Heart right ventricle (tissue), 16 donors: ENCODE data around the gene E2F4. TPM values are rescaled to one million over a fixed set of nuclear protein-coding genes. Genes with fewer than 3 reads are reported as not detected.

ENCODE experiments used
- ATAC-seq, 8 donors: fragments of 200-7000 bp; cut with Tn5 transposase; one replicate each; pipeline ENCODE4 v1.9.1; 2020; ENCODE audit warnings: mild to moderate bottlenecking in 8 of 8, moderate library complexity in 8 of 8, moderate number of reproducible peaks in 1 of 8
- DNase-seq, 2 donors: peaks; one replicate each; pipeline ENCODE4 v3.0.0-alpha.2; 2020
- H3K27ac ChIP-seq, 10 donors: fragments of 200-600 bp; sonication (generic) in 2 of 10; one replicate each; pipeline versions ENCODE4 v1.5.0 to v1.8.0; 2020 to 2022; ENCODE audit warnings: mild to moderate bottlenecking in 3 of 10
- H3K27me3 ChIP-seq, 7 donors: fragments of 200-600 bp; one replicate each; pipeline ENCODE4 v1.8.0; 2021 to 2022; ENCODE audit warnings: mild to moderate bottlenecking in 2 of 7
- H3K36me3 ChIP-seq, 9 donors: fragments of 200-600 bp; sonication (generic) in 1 of 9; one replicate each; pipeline versions ENCODE4 v1.5.0 to v1.8.0; 2020 to 2022; ENCODE audit warnings: mild to moderate bottlenecking in 2 of 9
- H3K4me1 ChIP-seq, 9 donors: fragments of 200-600 bp; sonication (generic) in 1 of 9; one replicate each; pipeline versions ENCODE4 v1.5.0 to v1.8.0; 2020 to 2022; ENCODE audit warnings: mild to moderate bottlenecking in 4 of 9
- H3K4me3 ChIP-seq, 10 donors: fragments of 200-600 bp; sonication (generic) in 2 of 10; one replicate each; pipeline versions ENCODE4 v1.5.0 to v1.8.0; 2020 to 2022; ENCODE audit warnings: mild to moderate bottlenecking in 7 of 10, moderate library complexity in 2 of 10
- H3K9me3 ChIP-seq, 11 donors: fragments of 200-600 bp in 10 of 11; sonication (generic) in 2 of 11; one replicate each; pipeline versions ENCODE4 v1.5.0 to v1.8.0; 2013 to 2022; ENCODE audit warnings: mild to moderate bottlenecking in 2 of 11, control low read depth in 1 of 11, moderate library complexity in 1 of 11
- CTCF ChIP-seq, 9 donors: fragments of 200-600 bp; sonication (generic) in 2 of 9; IDR thresholded peaks; one replicate each; pipeline versions ENCODE4 v1.5.0 to v1.8.0; 2021 to 2022; ENCODE audit warnings: antibody characterized with exemption in 9 of 9, mild to moderate bottlenecking in 5 of 9, moderate library complexity in 1 of 9
- WGBS, 2 donors: extraction: QIAGEN DNeasy Blood & Tissue Kit; methylation state at CpG; one replicate each; pipeline ENCODE4 v1.1.7; 2013; ENCODE audit warnings: inconsistent platforms in 1 of 2; 5-methylcytosine and 5-hydroxymethylcytosine counted together
- intact Hi-C, 10 donors: fragments of 100-400 bp; cut with DNase I; formaldehyde crosslinking; loops; one replicate each; pipeline versions ENCODE4 v1.11.1 to v1.14.2; 2022
- microRNA-seq, 2 donors: library from miRNA; unstranded; fragments of <30 nt; microRNA quantifications; one replicate each; pipeline ENCODE4 v1.2.0, GENCODE V29; 2021
- polyA plus RNA-seq, 2 donors: library from polyadenylated mRNA; stranded (reverse); fragments of 200-250 nt; gene quantifications; one replicate each; pipeline ENCODE4 v1.2.3, GENCODE V29; 2013
- total RNA-seq, 10 donors: library from RNA; stranded (reverse); fragmentation: NEBNext Ultra II Directional in 3 of 10; extraction: Animal tissue kit (Norgen Biotek cat#: 25700) in 3 of 10; gene quantifications; one replicate each; pipeline versions ENCODE4 v1.2.1 to v1.2.4, GENCODE V29; 2021 to 2023
- donor health status: Arrhythmogenic right ventricular cardiomyopathy.
- donor health status: ischemic (EF 13 %, LVEDD 7.1; RV severe dilation, severe dysfunction).
- donor health status: healthy with polysubstance abuse.
- donor health status: DM: no; HTN: yes; CAD: no.
- donor health status: DM: no; HTN: no; CAD: no.
- donor health status: ischemic (EF 25% LVEDD 6.9; RV normal size, moderate dysfunction).
- donor health status: ischemic (EF 25% LVEDD 5.7; RV mildly dilated, moderate dysfunction).
- donor health status: healthy.
- donor health status: DM: yes; HTN: yes; CAD: no.
- donor health status: Ischemic cardiomyopathy.
- donor health status: ischemic (EF 35%, LVEDD 5.7; RV mildly dilated, moderate dysfunction).
- donor health status: nonischemic (EF 11% LVEDD 7.7; RV severe dilation, severe dysfunction).
- donor health status: DM: yes; HTN: yes; CAD: no.
- donor health status: PGD.
- donor health status: ischemic (EF 29% LVEDD 5.4; RV normal size, mild dysfunction).
- donor health status: nonischemic (EF 23%, LVEDD 6.1; RV moderate dilation, normal function).

Gene E2F4
- total and polyA plus RNA-seq, 12 donors: 21.9 to 45.6 (median 29.8) TPM

GRCh38 chr16:67247192-67248072 is 55.5 kb downstream of the E2F4 start, which contains the start of gene FHOD1:
FHOD1 (minus strand) TSS chr16:67247481; CDS start chr16:67247410, 71 bp downstream.
- H3K4me1 ChIP-seq: peaks cover 22 to 66% (median 55%) of the 10 kb centered on the region in 9 donors
- peak; percentile 77 to 89 (median 83) for ATAC-seq
- no peaks in the 10 kb centered on the region for H3K9me3 ChIP-seq
- peak within 1 kb of the TSS; percentile 69 to 97 (median 84) for H3K4me3 ChIP-seq
- TF ChIP-seq CTCF (IDR thresholded peaks at IDR 0.05): peak in 1 of 9 donors; percentile 3
- WGBS, 2 donors: 0% methylated on average over 60 of the region's 60 CpGs
- DNase-seq: peak; percentile 98 to 99
- no peaks in the 10 kb centered on the region for H3K36me3 ChIP-seq
- H3K27ac ChIP-seq: peak within 1 kb of the TSS; percentile 93 to 99 (median 96)
- peaks cover 0 to 34% (median 0%) of the 10 kb centered on the region in 7 donors for H3K27me3 ChIP-seq
- intact Hi-C loops: loop anchor here in 2 of 10 donors (2.0 to 5.0 kb wide), 3 partner anchors 21 to 65 kb away; partner anchors contain the start of genes E2F4 (in 1 of the 2), EXOC3L1 (in 1 of the 2), MATCAP1 (in 1 of the 2) and TMEM208 (in 1 of the 2)

- no peak for ATAC-seq
- H3K27ac ChIP-seq: peak overlapping the region in 4 of 10 donors; percentile 40 to 97 (median 80)
- intact Hi-C loops: loop anchor here in 2 of 10 donors (5.0 kb wide), 2 partner anchors 56 to 66 kb away; partner anchors contain the start of genes E2F4 (in 1 of the 2), EXOC3L1 (in 1 of the 2) and MATCAP1 (in 1 of the 2)
These were observed 56.1 kb downstream of the E2F4 start for GRCh38 chr16:67248073-67248400.

More at GRCh38 chr16:67248073-67248400, 56.1 kb downstream of the E2F4 start:
- peak overlapping the region; percentile 55 to 97 (median 84) for H3K4me3 ChIP-seq
- H3K9me3 ChIP-seq: no peaks in the 10 kb centered on the region
- 3 to 6% methylated on average over 7 of the region's 7 CpGs for WGBS, 2 donors
- peaks cover 19 to 60% (median 49%) of the 10 kb centered on the region in 9 donors for H3K4me1 ChIP-seq
- no peaks in the 10 kb centered on the region for H3K36me3 ChIP-seq
- H3K27me3 ChIP-seq: peaks cover 0 to 34% (median 0%) of the 10 kb centered on the region in 7 donors
- no peak for DNase-seq
- TF ChIP-seq CTCF (IDR thresholded peaks at IDR 0.05): no peak

Small RNAs within 50 kb of the gene (microRNA-seq; reads per million reads assigned to microRNA genes)
- gene MIR328: 122 to 149 reads per million in 2 donors

Other genes with a start within 250 kb of the E2F4 start
- 1 to 10 TPM in 6 of 10 donors, under 1 TPM in 4; 0.45 to 2.4 (median 1.1) TPM for gene CES3, start 230.9 kb upstream of the E2F4 start, total RNA-seq
- gene CES3, start 230.9 kb upstream of the E2F4 start, polyA plus RNA-seq: 1 to 10 TPM in 1 of 2 donors, under 1 TPM in 1; 0.07 to 2.8 TPM
- gene CES4A, start 203.6 kb upstream of the E2F4 start, total RNA-seq: 10 to 100 TPM in 1 of 10 donors, 1 to 10 TPM in 9; 3.8 to 10.4 (median 6.0) TPM
- 10 to 100 TPM; 12.3 to 20.6 TPM for gene CES4A, start 203.6 kb upstream of the E2F4 start, polyA plus RNA-seq
- 10 to 100 TPM; 22.2 to 36.4 (median 29.8) TPM for gene CBFB, start 163.0 kb upstream of the E2F4 start, total RNA-seq
- gene CBFB, start 163.0 kb upstream of the E2F4 start, polyA plus RNA-seq: 10 to 100 TPM; 17.6 to 22.9 TPM
- gene PHAF1, start 82.2 kb upstream of the E2F4 start, total RNA-seq: 10 to 100 TPM in 8 of 10 donors, 1 to 10 TPM in 2; 8.9 to 12.7 (median 11.7) TPM
- gene PHAF1, start 82.2 kb upstream of the E2F4 start, polyA plus RNA-seq: 1 to 10 TPM; 7.1 to 7.2 TPM
- 10 to 100 TPM in 4 of 10 donors, 1 to 10 TPM in 6; 7.4 to 17.6 (median 9.6) TPM for gene B3GNT9, start 41.2 kb upstream of the E2F4 start, total RNA-seq
- 10 to 100 TPM in 1 of 2 donors, 1 to 10 TPM in 1; 5.4 to 19.1 TPM for gene B3GNT9, start 41.2 kb upstream of the E2F4 start, polyA plus RNA-seq
- 10 to 100 TPM in 1 of 10 donors, 1 to 10 TPM in 9; 4.8 to 12.4 (median 5.7) TPM for gene TRADD, start 32.2 kb upstream of the E2F4 start, total RNA-seq
- gene TRADD, start 32.2 kb upstream of the E2F4 start, polyA plus RNA-seq: 10 to 100 TPM in 1 of 2 donors, 1 to 10 TPM in 1; 9.7 to 17.9 TPM
- 10 to 100 TPM in 1 of 10 donors, 1 to 10 TPM in 9; 3.9 to 10.5 (median 5.0) TPM for gene FBXL8, start 32.2 kb upstream of the E2F4 start, total RNA-seq
- 10 to 100 TPM in 1 of 2 donors, 1 to 10 TPM in 1; 8.6 to 17.3 TPM for gene FBXL8, start 32.2 kb upstream of the E2F4 start, polyA plus RNA-seq
- gene HSF4, start 27.4 kb upstream of the E2F4 start, total RNA-seq: 10 to 100 TPM; 32.9 to 71.3 (median 38.6) TPM
- gene HSF4, start 27.4 kb upstream of the E2F4 start, polyA plus RNA-seq: 100 to 1,000 TPM in 1 of 2 donors, 1 to 10 TPM in 1; 9.1 to 199 TPM
- 10 to 100 TPM; 71.8 to 92.2 (median 79.9) TPM for gene NOL3, start 21.6 kb upstream of the E2F4 start, total RNA-seq
- gene NOL3, start 21.6 kb upstream of the E2F4 start, polyA plus RNA-seq: 100 to 1,000 TPM; 115 to 132 TPM
- 10 to 100 TPM in 9 of 10 donors, 1 to 10 TPM in 1; 8.0 to 15.2 (median 12.1) TPM for gene MATCAP1, start 8.2 kb upstream of the E2F4 start, total RNA-seq
- gene MATCAP1, start 8.2 kb upstream of the E2F4 start, polyA plus RNA-seq: 10 to 100 TPM; 13.0 to 30.9 TPM
- 1 to 10 TPM; 1.8 to 4.8 (median 3.0) TPM for gene EXOC3L1, start 2.0 kb upstream of the E2F4 start, total RNA-seq
- gene EXOC3L1, start 2.0 kb upstream of the E2F4 start, polyA plus RNA-seq: 1 to 10 TPM; 7.7 to 8.8 TPM
- 1 to 10 TPM in 1 of 10 donors, under 1 TPM in 9; 0.19 to 1.1 (median 0.42) TPM for gene ELMO3, start 7.0 kb downstream of the E2F4 start, total RNA-seq
- gene ELMO3, start 7.0 kb downstream of the E2F4 start, polyA plus RNA-seq: 1 to 10 TPM; 1.3 to 1.9 TPM
- 10 to 100 TPM in 6 of 10 donors, 1 to 10 TPM in 4; 7.6 to 22.1 (median 11.7) TPM for gene TMEM208, start 35.0 kb downstream of the E2F4 start, total RNA-seq
- 10 to 100 TPM; 74.7 to 92.0 TPM for gene TMEM208, start 35.0 kb downstream of the E2F4 start, polyA plus RNA-seq
- 10 to 100 TPM; 11.6 to 26.2 (median 19.1) TPM for gene FHOD1, start 55.3 kb downstream of the E2F4 start, total RNA-seq
- 10 to 100 TPM; 16.6 to 71.1 TPM for gene FHOD1, start 55.3 kb downstream of the E2F4 start, polyA plus RNA-seq
- gene SLC9A5, start 56.8 kb downstream of the E2F4 start, total RNA-seq: 1 to 10 TPM in 6 of 10 donors, under 1 TPM in 4; 0.71 to 2.4 (median 1.0) TPM
- 1 to 10 TPM in 1 of 2 donors, under 1 TPM in 1; 0.26 to 1.5 TPM for gene SLC9A5, start 56.8 kb downstream of the E2F4 start, polyA plus RNA-seq
- 1 to 10 TPM in 4 of 10 donors, under 1 TPM in 6; 0.25 to 2.5 (median 0.61) TPM for gene PLEKHG4, start 87.4 kb downstream of the E2F4 start, total RNA-seq
- 1 to 10 TPM; 1.3 to 2.9 TPM for gene PLEKHG4, start 87.4 kb downstream of the E2F4 start, polyA plus RNA-seq
- not detected for gene KCTD19, start 134.6 kb downstream of the E2F4 start, total RNA-seq
- under 1 TPM; 0.01 to 0.22 TPM for gene KCTD19, start 134.6 kb downstream of the E2F4 start, polyA plus RNA-seq
- under 1 TPM in 1 of 10 donors, not detected in 9; 0.26 TPM for gene LRRC36, start 134.7 kb downstream of the E2F4 start, total RNA-seq
- gene LRRC36, start 134.7 kb downstream of the E2F4 start, polyA plus RNA-seq: under 1 TPM; 0.42 to 0.88 TPM
- gene TPPP3, start 201.3 kb downstream of the E2F4 start, total RNA-seq: 10 to 100 TPM in 1 of 10 donors, 1 to 10 TPM in 9; 6.4 to 15.9 (median 9.0) TPM
- gene TPPP3, start 201.3 kb downstream of the E2F4 start, polyA plus RNA-seq: 10 to 100 TPM; 21.1 to 26.1 TPM
- 1 to 10 TPM; 3.2 to 6.3 (median 4.2) TPM for gene ZDHHC1, start 224.3 kb downstream of the E2F4 start, total RNA-seq
- 1 to 10 TPM; 3.6 to 4.4 TPM for gene ZDHHC1, start 224.3 kb downstream of the E2F4 start, polyA plus RNA-seq
- gene HSD11B2, start 239.0 kb downstream of the E2F4 start, total RNA-seq: 1 to 10 TPM in 1 of 10 donors, under 1 TPM in 8, not detected in 1; 0.16 to 1.4 (median 0.57) TPM
- under 1 TPM; 0.41 to 0.51 TPM for gene HSD11B2, start 239.0 kb downstream of the E2F4 start, polyA plus RNA-seq